Frontal cortex (tissue), 4 donors: ENCODE results near the gene GLI2. TPM values are rescaled to one million over a fixed set of nuclear protein-coding genes. Genes with fewer than 3 reads are reported as not detected.

ENCODE experiments used
- DNase-seq, 2 donors: peaks; one replicate each; pipeline ENCODE4 v3.0.0; 2012; ENCODE audit warnings: low spot score in 2 of 2
- FAIRE-seq: peaks from 2 replicates; lab custom pipeline; 2012; peaks lifted over from hg19 to GRCh38; lab: Jason Lieb, UNC
- total RNA-seq: library from RNA; depleted of rRNA; stranded (reverse); fragments of >200 nt; gene quantifications from one replicate; pipeline ENCODE4 v1.2.3, GENCODE V29; 2014
- donor health status: control.
- donor health status: control.
- donor health status: control.

The GLI2 gene
- total RNA-seq, 1 donor from 2014 or later: 0.41 TPM

DNA sequence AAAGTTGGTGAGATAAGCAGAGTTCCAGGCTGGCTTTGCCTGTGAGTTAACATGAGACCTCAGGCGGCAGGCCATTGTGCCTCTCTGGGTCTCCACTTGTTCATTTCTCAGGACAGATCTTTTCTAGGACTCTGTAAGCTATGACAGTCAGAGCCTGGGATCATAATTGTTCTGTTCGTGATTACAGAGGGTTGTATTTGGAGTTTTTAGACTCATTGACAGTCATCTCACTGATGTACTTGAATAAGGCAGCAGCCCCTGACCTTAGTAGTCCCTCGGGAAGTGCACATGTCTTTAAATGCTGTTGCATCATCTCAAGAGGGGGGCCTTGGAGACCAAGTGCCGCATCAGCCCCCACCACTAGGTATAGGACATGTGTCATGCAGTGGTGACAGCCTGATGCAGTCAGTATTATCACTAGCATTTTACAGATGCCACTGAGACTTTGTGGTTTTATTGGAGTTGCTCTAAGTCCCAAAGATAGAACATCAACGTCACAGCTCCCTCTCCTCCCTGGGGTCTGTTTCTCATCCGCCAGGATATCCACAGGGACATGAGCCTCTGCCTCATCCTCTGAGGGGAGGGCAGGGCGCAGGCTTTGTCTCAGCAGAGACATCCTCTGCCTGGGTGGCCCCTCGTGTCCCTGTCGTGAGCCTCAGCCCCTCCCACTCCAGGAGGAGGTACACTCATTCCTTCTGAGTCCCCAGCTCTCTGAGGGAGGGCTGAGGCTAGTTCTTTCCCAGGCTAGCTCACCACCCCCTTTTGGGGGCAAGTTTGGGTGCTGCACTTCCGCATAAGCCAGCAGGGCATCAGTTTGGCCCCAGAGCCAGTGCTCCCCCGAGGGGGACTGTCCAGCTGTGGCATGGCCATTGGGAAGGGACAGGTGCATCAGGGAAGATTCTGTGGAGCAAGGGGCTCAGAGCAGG is 14.1 kb downstream of the GLI2 start:
- no peak for FAIRE-seq
- DNase-seq: no peak

DNA sequence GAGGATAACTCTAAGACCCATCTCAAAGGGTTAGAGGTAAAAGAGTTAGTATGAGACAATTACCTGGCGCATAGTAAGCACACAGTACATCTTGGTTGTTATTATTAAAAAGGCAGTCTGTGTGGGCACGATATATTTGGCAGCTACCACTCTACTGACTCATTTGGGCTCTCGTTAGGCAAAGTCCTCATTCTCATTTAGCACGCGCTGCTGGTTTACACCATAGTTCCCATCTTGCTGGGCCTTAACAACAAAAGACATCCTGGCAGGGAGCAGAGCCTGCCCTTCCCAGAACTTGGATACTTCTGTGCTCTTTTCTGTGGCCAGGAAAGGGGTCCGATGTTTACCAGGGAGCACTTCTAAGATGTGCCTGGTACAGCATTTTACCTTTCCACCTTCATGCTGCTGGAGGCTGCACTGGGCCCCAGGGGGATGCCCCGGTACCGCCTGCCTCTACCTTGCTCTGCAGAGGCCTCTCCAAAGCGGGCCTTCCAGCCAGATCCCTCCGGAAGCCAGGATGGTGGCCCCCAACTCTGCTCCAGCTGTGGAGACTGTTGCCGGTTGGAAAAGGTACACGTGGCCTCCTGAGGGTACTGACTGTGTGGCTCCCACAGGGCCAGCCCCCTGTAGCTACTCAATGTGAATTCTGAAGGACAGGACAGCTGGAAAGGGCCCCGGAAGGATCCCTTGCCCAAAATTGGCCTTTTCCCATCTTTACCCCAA is 15.0 kb downstream of the GLI2 start:
- DNase-seq (no peak), FAIRE-seq (no peak)

DNA sequence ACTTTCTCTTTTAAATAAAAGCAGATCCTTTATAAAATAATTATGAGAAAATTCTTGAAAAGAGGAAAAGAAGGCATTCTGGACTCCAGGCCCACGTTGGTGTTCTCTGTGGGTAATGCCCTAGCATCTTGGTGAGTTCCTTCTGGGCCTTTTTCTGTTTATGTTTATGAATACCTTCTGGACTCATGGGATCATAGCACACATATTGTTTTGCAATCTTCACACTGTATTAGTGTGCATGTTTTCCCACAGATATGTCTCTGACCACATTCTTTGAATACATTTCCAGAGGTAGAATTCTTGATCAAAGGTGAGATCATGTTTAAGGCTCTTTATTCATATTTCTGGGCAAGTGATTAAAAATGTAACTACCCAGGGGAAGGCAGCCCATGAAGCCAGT is 15.9 kb downstream of the GLI2 start:
- no peak for DNase-seq
- no peak for FAIRE-seq

DNA sequence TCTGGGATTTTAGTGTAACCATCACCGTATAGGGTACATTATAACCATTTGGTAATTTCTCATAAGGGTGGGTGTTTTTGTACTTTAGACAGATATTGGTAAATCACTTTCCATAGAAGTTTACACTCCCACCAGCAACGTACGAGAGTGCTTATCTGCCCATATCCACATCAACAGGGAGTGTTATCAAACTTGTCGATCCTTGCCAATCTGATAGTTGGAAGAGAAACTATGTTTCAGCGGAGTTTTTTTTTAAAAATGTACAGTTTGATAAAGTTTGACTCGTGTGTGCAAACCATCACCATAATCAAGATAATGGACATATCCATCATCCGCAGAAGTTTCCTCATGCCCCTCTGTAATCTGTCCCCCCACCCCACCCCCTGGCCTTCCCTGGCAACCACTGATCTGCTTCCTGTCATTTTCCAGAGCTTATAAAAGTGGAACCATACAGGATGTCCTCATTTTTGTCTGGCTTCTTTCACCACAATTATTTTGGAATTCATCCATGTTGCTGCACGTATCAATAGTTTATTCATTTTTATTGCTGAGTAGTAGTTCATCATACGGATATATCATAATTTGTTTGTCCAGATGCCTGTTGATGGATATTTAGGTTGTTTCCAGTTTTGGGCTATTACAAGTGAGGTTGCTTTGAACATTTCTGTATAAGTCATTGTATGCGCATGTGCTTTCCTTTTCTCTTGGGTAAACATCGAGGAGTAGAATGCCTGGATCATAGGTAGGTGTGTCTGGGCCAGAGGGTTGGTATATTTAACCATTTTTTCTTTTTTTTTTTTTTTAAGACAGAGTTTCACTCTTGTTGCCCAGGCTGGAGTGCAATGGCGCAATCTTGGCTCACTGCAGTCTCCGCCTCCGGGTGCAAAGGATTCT is 18.6 kb downstream of the GLI2 start:
- no peak for FAIRE-seq
- no peak for DNase-seq

DNA sequence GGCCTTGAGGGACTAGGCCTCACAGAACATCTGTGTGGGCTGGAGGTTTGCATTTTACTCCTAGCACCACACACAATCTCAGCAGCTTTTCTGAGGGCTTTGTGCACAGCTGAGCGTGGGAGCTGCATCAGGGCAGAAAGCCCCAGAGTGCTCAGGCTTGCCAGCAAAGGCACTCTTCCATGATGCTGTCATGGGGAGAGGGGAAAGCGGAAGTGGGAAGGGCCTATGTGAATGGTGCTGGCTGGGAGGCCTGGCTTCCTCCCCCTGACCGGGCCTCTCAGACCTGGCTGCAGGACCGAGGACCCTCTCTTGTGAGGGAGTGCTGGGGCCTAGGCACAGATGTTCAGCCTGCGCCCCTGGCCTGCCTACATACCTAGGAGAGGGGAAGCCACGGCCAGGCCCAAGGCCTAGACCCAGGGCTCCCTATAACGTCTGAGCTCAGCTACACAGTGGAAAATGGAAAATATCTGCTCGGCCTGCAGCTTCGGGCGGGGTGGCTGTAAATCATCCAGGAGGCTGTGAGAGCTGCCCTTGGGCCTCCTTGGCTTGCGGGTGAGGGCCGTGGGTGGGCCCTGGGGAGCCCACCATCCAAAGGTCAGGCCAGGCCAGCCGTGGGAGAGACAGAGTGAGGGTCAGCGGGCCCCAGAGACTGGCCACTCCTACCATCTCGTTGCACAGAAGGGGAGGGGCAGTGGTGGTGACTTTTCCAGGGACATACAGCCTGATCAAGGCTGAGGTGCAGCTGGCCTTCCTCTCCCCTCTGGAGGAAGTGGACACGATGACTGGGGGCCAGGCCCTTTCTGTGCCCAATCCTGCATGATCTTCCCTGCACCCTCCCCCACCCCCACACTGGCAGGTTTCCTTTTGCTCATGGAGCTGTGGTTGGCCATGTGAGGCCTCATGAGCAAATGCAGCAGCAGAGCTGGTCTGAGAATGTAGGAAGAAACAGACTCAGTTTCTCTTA is 22.8 kb downstream of the GLI2 start:
- FAIRE-seq: no peak
- no peak for DNase-seq

DNA sequence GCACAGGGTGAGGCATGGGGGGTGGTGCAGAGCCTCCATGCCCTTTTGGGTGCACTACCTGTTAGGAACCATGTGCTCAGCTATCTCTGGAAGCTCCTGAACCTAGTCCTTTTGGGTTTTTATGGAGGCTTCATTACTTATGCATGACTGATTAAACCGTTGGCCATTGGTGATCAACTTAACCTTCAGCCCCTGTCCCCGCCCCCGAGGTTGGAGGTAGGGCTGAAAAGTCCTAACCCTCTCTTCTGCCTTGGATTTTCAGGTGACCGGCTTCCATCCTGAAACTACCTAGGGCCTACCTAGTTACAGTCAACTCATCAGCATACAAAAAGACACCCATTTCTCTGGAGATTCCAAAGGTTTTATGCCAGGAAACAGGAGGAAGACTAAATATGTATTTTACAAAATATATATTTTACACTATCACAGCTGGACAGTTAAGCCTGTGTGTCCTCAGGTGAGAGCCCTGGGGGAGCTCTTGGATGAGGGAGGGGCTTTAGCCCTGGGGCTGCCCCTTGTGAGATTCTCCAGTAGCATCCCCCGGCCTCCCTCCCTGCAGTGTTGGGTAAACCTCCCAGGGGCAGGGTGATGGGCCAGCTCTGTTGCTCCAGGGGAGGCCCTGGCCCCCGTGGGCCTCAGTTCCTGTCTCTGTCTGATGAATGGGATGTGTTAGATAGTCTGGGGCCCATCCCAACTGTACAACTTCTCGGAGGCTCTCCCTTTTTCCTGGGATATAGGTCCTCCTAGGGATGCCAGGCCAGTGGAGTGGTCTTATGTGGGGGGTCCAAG is 24.1 kb downstream of the GLI2 start:
- no peak for FAIRE-seq
- DNase-seq: no peak

DNA sequence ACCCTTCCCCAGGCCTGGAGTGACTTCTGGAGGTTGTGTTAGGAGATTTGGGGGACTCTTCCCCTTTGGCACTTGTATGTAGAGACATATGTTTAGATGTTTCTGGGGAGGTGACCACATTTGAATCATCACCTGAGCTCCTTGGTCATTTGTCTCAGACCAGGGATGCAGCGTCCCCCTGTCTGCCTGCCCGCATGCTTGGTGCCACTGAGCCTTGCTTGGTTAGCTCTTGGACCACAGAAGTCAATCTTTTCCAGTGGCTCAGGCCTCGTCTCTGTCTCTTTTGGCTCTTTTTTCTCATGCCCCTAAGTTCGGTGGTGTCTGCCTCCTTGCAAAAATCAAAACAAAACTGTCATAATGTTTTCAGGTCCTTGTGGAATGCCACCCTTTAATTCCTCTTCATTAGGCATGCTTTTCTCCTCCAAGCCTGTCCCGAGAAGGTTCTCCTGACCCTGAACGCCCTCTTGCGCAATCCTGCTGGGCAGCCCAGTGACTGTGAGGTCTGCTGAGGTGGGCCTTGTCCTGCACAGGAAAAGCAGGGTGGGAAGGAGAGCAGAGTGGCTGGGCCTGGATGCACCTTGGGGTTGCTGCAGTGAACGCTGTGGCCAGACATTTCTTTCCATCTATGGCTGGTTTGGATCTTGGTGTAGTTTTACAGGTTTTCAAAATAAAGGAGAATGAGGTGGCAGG is 24.9 kb downstream of the GLI2 start:
- FAIRE-seq: no peak

DNA sequence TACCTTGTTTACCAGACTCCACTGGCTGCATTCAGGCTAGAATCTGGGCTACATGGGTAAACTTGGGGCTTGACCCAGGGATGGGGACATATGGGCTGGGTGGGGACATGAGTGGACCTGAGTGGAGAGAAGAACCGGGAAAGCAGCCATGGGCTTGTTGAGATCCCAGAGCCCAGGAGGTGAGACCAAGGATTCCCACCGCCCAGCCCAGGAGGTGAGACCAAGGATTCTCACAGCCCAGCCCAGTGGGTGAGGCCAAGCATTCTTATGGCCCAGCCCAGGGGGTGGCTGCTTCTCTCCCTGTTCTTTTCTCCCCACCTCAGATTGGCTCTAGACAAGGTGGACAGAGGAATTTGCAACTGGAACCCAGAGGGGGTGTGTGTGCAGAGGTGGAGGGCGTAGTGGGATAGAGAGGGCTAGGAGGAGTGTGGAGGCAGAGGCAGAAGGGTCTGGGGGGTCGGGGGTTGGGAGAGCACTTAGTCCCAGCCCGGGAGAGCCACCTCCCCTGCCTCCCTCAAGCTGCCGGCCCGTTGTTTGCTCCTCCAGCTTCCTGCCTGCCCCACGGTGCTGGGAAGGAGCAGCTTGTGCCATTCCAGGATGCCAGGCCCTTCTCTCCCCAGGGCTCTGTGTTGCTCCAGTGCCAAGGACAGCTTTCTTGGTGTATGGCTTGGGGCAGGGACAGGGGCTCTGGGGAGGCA is 25.6 kb downstream of the GLI2 start:
- FAIRE-seq (no peak), DNase-seq (no peak)

More for the DNA sequence above, 24.9 kb downstream of the GLI2 start:
- no peak for DNase-seq

DNA sequence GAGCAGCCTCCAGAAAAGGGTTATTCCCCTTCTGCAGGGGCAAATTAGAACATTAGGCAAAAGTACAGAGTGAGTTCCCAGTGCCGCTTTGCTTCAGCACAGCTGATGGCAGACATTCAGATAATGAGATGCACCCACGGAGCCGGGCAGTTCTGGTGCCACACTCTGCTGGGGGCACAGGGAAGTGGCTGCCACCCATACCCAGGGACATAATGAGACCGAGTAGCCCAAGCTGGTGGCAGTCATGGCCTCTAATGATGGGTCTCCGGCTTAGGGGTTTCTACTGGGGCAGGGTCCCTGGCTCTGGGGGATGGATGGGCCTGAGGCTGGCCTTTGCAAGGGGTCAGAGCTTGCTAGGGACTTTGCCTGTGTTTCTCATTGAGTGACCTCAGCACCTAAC is 26.2 kb downstream of the GLI2 start:
- DNase-seq (no peak), FAIRE-seq (no peak)

DNA sequence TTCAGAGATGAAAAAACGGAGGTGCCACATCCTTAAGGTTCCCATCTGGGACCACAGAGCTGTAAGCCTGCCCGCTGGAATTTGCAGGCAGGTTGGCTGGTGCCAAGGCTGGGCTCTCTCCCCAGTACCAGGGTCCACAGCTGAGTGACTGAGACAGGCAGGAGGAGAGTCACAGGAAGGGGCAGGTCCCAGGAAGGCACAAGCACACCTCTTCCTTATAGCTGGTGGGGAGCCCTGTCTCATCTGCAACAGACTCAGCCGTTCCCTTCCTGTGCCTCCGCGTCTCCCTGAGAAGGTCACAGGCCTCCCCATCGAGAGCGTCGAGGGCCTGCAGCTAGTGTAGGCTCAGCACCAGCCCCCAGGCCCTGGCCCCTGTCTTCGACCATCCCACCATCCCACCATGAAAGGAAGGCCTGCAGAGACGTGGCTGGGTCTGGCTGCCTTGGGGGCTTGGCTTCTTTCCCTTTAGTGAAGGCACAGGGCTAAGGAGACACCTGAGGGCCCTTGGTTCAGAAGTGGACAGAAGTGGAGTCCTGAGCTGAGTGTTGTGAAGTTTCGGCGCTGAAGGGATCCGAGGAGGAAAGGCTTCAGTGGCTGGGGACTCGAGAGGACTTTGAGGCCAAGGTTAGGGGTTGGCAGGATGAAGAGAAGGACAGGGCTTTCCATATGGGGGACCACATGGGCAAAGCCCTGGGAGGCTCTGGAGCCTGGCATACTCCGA is 26.8 kb downstream of the GLI2 start:
- no peak for FAIRE-seq

DNA sequence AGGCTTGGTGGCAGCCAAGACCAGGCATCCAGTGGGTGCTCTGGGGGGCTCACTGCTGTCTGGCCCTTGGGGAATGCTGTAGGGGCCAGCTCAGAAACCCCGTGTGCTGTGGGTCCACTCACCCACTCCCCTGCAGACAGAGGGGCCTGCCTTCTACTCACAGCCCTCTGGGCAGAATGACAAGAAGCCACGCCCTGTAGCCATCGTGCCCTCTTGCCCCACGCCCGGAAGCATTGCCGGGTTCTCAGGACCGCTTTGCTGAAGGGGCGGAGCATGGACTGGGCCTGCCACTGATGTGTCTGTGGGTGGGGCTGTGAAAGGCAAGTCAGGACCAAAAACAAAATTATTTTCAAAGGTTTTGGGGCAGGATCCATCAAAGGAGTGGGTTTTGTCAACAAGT is 27.8 kb downstream of the GLI2 start:
- no peak for FAIRE-seq

More for the DNA sequence above, 26.8 kb downstream of the GLI2 start:
- DNase-seq: no peak

DNA sequence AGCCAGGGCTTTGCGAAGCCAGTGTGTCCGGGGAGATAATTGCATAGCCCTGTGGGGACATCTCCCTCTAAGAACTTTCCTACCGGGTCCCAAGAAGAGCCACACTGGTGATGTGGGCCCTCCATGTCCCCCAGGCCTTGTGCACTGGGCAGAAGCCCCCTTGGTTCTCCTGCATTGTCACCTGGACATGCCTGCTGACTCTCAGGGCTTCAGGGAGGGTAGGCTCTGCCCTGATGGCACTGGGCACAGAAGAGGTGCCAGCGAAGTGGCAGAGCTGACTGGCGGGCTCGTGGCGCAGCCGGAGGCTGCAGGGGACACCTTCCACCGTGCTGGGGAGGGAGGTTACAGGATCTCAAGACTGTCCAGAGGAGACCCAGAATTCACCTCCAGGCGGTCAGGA is 28.3 kb downstream of the GLI2 start:
- DNase-seq (no peak), FAIRE-seq (no peak)

More for the DNA sequence above, 27.8 kb downstream of the GLI2 start:
- DNase-seq: no peak

DNA sequence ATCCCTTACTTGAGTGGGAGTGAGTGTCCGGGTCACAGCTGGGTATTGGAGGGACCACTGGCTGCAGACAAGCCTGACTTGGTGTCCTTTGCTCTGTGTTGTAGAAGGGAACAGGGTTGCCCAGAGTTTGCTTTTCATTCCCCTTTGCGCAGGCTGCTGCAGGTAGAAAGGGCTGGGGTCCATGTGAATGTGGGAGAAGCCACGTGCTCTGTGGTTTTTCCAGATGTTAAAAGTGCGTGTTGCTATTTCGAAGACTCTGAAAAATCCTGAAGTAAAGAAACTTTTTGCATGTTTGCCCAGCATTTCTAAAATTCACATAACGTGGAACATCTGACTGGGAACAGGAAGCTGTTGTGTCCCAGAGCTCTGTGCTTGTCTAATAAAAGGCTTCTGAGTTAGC is 28.8 kb downstream of the GLI2 start:
- FAIRE-seq: no peak
- no peak for DNase-seq

DNA sequence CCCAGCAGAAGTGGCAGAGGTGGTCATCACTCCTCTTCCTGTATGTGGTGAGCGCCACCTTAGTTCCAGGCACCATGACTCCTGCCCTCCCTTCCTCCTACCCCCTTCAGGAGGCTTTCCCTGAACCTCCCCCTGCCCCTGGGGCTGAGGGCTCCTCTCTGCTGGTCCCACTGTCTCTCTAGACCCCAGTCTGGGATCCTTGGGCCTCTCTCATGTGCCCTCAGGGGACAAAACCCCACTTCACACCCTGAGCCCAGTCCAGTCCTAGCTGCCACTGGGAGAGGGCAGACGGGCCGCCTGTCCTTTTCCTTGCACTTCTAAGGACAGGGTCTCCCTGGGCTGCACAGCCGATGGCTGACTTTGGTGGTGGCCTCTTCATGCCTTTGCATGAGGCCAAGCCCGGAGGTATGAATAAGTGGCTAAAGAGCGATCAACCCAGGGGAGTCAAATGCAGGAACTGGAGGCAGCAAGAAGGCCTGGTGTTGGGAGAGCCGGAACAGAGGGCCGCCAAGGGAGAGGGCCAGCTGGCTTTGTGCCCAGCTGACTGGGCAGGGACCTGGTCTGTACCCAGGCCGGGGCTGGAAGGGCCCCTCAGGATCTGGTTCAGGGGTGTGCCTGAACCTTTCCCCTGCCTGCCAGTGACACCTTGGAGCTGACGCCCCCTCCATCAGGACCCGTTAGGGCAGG is 29.5 kb downstream of the GLI2 start:
- DNase-seq (no peak), FAIRE-seq (no peak)

DNA sequence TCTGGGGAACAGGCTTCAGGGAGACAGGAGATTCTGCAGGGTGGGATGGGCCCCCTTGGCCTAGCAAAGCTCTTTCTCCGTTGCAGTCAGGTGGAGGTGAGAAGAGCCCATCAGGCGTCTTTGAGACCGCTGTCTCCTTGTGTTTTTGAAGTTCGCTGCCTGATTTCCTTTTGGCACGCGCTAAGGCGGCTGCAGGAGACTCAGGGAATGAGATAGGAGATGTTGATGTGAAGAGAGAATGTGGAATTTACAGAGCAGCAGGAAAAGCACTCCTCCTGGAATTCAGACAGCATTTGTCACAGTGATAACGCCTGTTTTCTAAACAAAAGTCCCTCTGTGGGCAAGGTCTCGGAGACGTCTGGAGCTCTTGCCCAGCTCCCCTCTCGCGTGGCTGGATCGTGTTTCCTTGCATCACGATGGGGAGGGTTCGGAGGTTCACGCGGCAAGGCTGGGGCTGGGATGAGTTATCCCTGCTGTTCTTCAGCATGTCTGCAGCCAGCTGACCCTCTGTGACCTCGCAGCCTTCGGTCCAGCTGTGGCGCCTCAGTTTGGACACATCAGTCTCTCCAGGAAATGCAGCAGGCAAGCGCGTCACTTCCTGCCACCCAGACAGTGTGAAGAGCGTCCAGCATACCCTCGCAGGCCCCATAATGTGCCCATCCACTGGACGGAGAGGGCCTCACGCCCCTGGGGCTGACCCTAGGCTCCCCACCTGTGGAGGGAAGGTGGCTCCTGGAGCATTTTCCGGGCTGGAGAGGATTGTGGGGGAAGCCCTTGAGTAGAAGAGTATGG is 30.2 kb downstream of the GLI2 start:
- FAIRE-seq: no peak

More for the DNA sequence above, 30.2 kb downstream of the GLI2 start:
- no peak for DNase-seq
